Measurements from ENCODE around the gene TUBB6.
A peak's percentile ranks its signal among the peaks of the same experiment; 100 is the strongest.

The TUBB6 gene

GRCh38 chr18:12307701-12308385 is at the start of gene TUBB6:
TUBB6 (plus strand) TSS chr18:12308241; CDS start chr18:12308293, 52 bp downstream.
- no peak for DNase-seq (ENCODE audit: low read depth)

GRCh38 chr18:12258719-12259705 is 49.0 kb upstream of the TUBB6 start:
- no peak for DNase-seq (ENCODE audit: low read depth)

- DNase-seq (ENCODE audit: low read depth), result no peak
Measured at GRCh38 chr18:12262748-12263147, 45.3 kb upstream of the TUBB6 start.

- DNase-seq (ENCODE audit: low read depth), result no peak
Measured at GRCh38 chr18:12264864-12265263, 43.2 kb upstream of the TUBB6 start.

- DNase-seq (ENCODE audit: low read depth), result peak; percentile 20
Measured at GRCh38 chr18:12271376-12272235, 36.4 kb upstream of the TUBB6 start.

GRCh38 chr18:12274793-12275192 is 33.2 kb upstream of the TUBB6 start:
- no peak for DNase-seq (ENCODE audit: low read depth)

- no peak for DNase-seq (ENCODE audit: low read depth)
Measured at GRCh38 chr18:12276736-12277554, 31.1 kb upstream of the TUBB6 start.

- DNase-seq (ENCODE audit: low read depth), result no peak
Measured at GRCh38 chr18:12278215-12278671, 29.8 kb upstream of the TUBB6 start.

GRCh38 chr18:12278741-12279682 is 29.0 kb upstream of the TUBB6 start:
- no peak for DNase-seq (ENCODE audit: low read depth)

- no peak for DNase-seq (ENCODE audit: low read depth)
Measured at GRCh38 chr18:12279781-12280531, 28.1 kb upstream of the TUBB6 start.

- DNase-seq (ENCODE audit: low read depth), result no peak
Measured at GRCh38 chr18:12281861-12282260, 26.2 kb upstream of the TUBB6 start.

- DNase-seq (ENCODE audit: low read depth), result no peak
Measured at GRCh38 chr18:12282442-12283039, 25.5 kb upstream of the TUBB6 start.

- no peak for DNase-seq (ENCODE audit: low read depth)
Measured at GRCh38 chr18:12283256-12283655, 24.8 kb upstream of the TUBB6 start.

- no peak for DNase-seq (ENCODE audit: low read depth)
Measured at GRCh38 chr18:12283666-12284065, 24.4 kb upstream of the TUBB6 start.

- DNase-seq (ENCODE audit: low read depth), result no peak
Measured at GRCh38 chr18:12287131-12287681, 20.8 kb upstream of the TUBB6 start.

- DNase-seq (ENCODE audit: low read depth), result no peak
Measured at GRCh38 chr18:12287684-12288402, 20.2 kb upstream of the TUBB6 start.

- no peak for DNase-seq (ENCODE audit: low read depth)
Measured at GRCh38 chr18:12288403-12288755, 19.7 kb upstream of the TUBB6 start.

GRCh38 chr18:12290086-12290485 is 18.0 kb upstream of the TUBB6 start:
- DNase-seq (ENCODE audit: low read depth), result no peak
